NCI-H345 treated with DMSO at 0.1 percent for 48 hours (cell line): ENCODE results near the gene AVPI1.
"Not testable (repeated sequence)": the region's sequence is repeated elsewhere in the genome, so short reads cannot be mapped to it uniquely, and the experiment has no call there.

Experiments used
- DNase-seq: peaks from one replicate; lab custom pipeline; 2025; ENCODE audit not compliant: unreplicated experiment; lab: John Stamatoyannopoulos, UW

The AVPI1 gene

DNA sequence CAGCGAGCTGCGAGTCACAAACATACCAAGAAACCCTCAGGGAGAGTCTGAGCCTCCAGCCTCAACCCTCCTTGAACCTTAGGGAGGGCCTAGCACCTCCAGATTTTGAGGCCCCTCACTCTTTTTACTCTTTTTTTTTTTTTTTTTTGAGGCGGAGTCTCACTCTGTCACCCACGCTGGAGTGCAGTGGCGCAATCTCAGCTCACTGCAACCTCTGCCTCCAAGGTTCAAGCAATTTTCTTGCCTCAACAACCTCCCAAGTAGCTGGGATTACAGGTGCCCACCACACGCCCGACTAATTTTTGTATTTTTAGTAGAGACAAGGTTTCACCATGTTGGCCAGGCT, 2.7 kb downstream of the AVPI1 start:
- DNase-seq, result not testable (repeated sequence)

GRCh38 chr10:97683556-97684367, 3.3 kb downstream of the AVPI1 start:
- DNase-seq, result no peak

- DNase-seq, result no peak
These were observed 5.0 kb downstream of the AVPI1 start for GRCh38 chr10:97682042-97682441.

- DNase-seq, result no peak
These were observed 7.4 kb downstream of the AVPI1 start for GRCh38 chr10:97679594-97679993.

- DNase-seq, result peak; percentile 18
These were observed 10.1 kb downstream of the AVPI1 start for GRCh38 chr10:97676770-97677581.

DNA sequence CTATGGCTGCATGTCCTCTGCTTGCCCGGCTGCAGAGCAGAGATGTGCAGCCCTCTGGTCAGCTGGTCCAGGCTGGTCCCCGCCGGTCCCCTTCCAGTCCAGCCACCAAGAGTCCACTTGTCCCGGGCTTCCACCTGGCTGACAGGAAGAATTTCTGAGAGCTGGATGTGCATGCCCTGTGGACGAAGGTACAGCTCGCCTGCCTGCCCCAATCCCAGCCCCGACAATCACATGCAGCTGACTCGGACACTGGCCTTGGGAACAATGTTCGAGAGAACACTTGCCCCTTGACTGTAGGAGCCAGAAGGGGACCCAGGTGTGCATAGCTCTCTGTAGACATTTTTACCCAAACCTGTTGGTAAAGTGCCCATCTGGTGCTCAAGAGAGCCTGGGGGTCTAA, 11.8 kb downstream of the AVPI1 start:
- no peak for DNase-seq

- no peak for DNase-seq
These were observed 13.1 kb downstream of the AVPI1 start for GRCh38 chr10:97673736-97674525.

DNA sequence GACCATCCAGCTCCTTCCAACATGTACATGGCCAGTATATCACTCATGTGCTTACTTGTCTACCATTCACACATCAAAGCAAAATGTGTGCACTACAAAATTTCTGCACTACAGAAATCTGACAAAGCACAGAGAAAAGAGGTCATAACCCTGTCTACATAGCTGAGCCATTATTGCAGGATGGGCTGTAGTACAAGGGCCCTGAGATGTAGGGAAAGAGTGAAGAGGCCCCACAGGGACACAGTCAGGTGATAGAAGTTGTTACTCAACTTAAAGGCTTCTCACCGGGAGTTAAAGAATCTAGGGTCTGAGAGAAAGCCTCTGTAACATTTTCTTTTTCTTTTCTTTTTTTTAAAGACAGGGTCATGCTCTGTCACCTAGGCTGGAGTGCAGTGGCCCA, 17.5 kb downstream of the AVPI1 start:
- no peak for DNase-seq

GRCh38 chr10:97667463-97667862, 19.6 kb downstream of the AVPI1 start:
- no peak for DNase-seq

- DNase-seq, result no peak
These were observed 20.0 kb downstream of the AVPI1 start for GRCh38 chr10:97666992-97667391.

- no peak for DNase-seq
These were observed 22.7 kb downstream of the AVPI1 start for GRCh38 chr10:97664282-97664850.

DNA sequence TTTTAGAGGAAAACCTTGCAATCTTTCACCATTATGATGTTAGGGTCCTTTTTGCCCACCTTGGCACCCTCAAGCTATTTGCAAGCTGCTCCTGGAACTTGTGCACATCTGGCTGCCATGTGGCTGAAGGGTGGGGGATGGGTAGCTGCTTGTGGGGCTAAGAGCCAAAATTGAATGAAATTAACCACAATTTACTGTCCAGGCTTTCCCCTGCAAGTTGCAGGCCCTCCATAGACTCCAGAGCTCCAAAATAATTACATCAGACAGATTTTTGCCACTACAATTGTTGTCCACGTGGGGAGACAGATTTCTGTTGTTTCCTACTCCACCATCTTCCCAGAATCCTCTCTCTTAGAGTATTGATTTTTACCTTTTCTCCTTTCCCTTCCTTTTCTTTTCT, 27.5 kb downstream of the AVPI1 start:
- no peak for DNase-seq

DNA sequence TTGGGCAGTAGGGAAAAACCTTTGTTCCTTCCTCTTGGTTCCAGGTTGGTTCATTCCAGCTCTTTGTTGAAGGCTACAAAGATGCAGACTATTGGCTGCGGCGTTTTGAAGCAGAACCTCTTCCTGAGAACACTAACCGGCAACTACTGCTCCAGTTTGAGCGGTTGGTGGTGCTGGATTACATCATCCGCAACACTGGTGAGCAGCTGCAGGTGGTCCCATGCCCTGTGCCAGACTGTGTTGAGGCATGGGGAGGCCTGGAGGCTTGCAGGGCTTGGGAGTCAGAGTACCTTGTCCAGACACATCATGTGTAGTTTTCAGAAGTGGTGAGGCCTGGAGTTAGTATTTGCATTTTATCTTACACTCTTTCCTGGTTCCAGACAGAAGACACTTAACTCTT, 30.3 kb downstream of the AVPI1 start:
- DNase-seq, result no peak

GRCh38 chr10:97651773-97652172, 35.3 kb downstream of the AVPI1 start:
- DNase-seq, result no peak

- no peak for DNase-seq
These were observed 36.3 kb downstream of the AVPI1 start for GRCh38 chr10:97650726-97651125.

DNA sequence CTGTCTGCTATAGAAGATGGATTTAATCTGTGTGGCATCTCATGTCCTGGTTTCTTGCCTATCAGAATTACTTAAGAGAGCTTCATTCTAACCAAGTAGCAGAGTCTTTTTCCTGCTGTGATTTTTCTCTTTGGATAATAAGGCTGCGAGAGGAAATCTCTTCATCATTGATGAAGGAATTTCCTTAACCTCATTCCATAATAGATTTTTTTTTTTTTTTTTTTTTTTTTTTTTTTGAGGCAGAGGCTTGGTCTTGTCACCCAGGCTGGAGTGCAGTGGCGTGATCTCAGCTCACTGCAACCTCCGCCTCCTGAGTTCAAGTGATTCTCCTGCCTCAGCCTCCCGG, 37.7 kb downstream of the AVPI1 start:
- DNase-seq, result not testable (repeated sequence)

DNA sequence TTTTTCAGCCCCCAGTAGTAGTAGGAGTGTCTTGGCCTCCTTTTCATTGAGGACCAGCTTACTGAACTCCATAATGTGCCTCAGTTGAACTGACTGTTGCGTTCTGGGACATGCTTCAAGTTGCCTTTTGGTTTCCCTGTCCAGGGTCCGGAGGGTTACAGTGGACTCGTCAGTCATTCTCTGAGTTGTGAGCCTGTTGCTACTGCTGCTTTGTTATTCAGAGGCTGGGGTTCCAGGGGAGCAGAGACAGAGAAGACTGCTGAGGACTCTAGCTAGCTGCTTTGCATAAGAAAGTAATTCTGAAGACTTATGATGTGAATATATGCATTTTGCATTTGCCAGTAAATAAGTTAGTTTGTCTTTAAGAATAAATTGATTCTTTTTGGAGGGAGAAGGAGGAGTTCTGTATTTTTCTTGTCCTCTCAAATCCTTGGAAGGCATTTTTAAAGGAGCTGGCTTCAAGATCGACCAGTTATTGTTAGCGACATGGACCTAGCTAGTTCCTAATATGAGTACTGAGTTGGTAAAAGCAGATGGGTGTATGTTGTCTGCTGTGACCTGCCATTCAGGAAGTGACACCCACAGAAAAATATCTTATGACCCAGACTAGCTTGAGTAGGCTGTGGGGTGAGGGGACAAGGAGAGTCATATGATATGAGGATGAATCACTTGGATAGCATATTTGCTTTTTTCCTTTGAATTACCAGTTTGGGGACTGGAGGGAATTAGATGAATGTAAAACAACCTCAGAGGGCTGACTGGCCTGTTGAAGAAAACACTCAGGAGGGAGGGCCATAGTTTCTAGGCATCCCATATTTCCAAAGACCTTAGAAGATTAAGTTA, 38.3 kb downstream of the AVPI1 start:
- DNase-seq, result no peak

DNA sequence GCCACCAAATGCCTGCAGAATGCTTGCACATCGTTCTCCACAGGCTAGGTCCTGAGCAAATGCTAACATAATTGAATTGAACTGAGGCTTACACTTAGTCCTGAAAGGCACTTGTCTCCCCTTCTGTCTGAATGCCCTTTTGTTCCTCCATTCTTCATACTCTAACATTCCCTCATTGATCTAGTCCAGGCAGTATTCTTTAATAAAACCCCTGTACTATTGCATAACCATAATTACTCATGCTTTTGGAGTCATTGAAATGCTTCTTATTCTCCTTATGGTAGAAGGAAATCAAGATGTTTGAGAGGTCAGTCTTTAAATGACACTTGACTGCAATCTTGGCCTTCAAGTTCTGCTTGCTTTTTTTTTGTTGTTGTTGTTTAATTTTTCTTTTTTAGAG, 39.5 kb downstream of the AVPI1 start:
- DNase-seq, result no peak

GRCh38 chr10:97644936-97645335, 42.1 kb downstream of the AVPI1 start:
- DNase-seq, result no peak

DNA sequence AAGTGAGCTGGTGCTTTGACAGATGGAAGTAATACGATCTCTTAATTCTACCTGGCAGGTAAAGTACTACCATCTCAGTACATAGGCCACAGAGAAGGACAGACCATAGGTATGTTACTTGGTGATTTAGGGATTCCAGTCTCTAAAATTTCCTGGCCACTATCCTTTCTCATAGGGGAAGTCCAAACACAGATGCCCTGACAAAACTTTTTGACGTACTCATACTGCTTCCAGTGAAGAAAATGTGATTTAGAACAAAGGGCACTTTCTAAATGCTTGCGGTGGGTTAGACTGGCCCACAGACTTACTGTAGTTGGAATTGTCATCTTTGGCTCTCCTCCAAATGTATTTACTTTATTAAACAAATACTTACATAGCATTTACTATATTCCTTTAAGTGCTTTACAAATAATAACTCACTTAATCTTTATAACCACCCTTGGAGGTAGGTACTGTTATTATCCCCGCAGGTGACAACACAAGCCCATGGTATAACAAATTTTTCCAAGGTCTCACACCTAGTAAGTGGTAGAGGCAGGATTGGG, 43.5 kb downstream of the AVPI1 start:
- no peak for DNase-seq
